Mucosa of stomach (tissue), 1 donor: ENCODE results near the gene CYTH2.

Experiments used
- H3K27me3 ChIP-seq: one replicate; pipeline ENCODE4 v1.7.0; 2013; ENCODE audit warnings: mild to moderate bottlenecking, low read length; ENCODE audit not compliant: control insufficient read depth, insufficient read depth
- H3K36me3 ChIP-seq: one replicate; pipeline ENCODE4 v1.7.0; 2013; ENCODE audit warnings: low read length; ENCODE audit not compliant: control insufficient read depth, insufficient read depth
- H3K4me1 ChIP-seq: one replicate; pipeline ENCODE4 v1.7.0; 2013; ENCODE audit warnings: mild to moderate bottlenecking, low read length; ENCODE audit not compliant: control insufficient read depth, insufficient read depth
- H3K4me3 ChIP-seq: one replicate; pipeline ENCODE4 v1.7.0; 2013; ENCODE audit warnings: low read length
- H3K9ac ChIP-seq: one replicate; pipeline ENCODE4 v1.7.0; 2013; ENCODE audit warnings: mild to moderate bottlenecking, low read length, moderate library complexity
- H3K9me3 ChIP-seq: one replicate; pipeline ENCODE4 v1.7.0; 2013; ENCODE audit warnings: mild to moderate bottlenecking, low read length, moderate library complexity; ENCODE audit not compliant: control insufficient read depth
- donor health status: Pancreatic carcinoma.

CYTH2 gene, protein sequence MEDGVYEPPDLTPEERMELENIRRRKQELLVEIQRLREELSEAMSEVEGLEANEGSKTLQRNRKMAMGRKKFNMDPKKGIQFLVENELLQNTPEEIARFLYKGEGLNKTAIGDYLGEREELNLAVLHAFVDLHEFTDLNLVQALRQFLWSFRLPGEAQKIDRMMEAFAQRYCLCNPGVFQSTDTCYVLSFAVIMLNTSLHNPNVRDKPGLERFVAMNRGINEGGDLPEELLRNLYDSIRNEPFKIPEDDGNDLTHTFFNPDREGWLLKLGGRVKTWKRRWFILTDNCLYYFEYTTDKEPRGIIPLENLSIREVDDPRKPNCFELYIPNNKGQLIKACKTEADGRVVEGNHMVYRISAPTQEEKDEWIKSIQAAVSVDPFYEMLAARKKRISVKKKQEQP

DNA sequence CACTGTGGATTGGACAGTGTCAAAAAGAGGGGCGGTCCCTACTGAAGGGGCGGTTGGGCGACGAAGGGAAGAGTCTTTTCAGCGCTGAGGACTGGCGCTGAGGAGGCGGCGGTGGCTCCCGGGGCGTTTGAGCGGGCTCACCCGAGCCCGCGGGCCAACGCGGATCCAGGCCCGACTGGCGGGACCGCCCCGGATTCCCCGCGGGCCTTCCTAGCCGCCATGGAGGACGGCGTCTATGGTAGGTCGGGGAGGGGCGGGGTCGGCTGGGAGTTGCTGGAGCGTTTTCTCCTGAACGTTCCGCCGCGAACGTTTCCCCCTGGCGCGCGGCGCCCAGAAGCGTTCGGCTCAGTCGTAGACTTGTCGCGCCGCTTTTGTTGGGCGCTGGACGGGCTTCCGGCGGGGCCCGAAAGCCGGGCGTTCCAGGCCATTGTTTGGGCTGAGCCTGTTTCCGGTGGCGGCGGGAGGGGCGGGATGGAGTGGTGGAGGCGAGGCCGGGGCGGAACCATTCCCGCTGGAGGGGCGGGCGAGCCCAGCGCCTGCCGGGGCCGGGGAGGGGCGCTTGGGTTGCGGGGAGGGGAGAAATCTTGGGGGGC lies at the start of gene CYTH2:
CYTH2 (plus strand) TSS at position 81 of the 593 bp plus-strand sequence; CDS start at position 220, 139 bp downstream.
- Histone ChIP-seq H3K4me3 (peak within 1 kb of the TSS; percentile 80), H3K36me3 (peaks cover 27% of the 10 kb centered on the region), H3K27me3 (no peaks in the 10 kb centered on the region), H3K9ac (peak within 1 kb of the TSS; percentile 93), H3K9me3 (no peaks in the 10 kb centered on the region), H3K4me1 (peaks cover 15% of the 10 kb centered on the region)

DNA sequence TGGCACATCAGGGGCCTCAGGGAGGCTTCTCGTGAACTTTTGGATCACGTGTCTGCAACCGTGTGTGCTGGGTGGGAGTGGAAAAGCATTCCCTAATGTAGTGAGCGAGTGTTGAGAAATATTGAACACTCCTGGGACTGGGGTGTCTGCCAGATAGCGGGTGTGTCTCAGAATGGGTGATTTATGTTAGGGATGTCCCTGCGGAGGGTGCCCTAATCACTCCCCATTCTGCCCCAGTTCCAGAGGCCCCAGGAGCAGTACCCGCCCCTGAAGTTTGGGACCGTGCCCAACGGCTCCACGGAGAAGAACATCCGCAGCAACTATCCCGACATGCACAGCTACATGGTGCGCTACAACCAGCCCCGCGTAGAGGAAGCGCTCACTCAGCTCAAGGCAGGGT lies 47.6 kb upstream of the CYTH2 start:
- no peak overlapping the region for H3K9ac ChIP-seq
- no peaks in the 10 kb centered on the region for H3K36me3 ChIP-seq
- H3K27me3 ChIP-seq: peaks cover 3% of the 10 kb centered on the region
- H3K4me1 ChIP-seq: no peaks in the 10 kb centered on the region
- no peak overlapping the region for H3K4me3 ChIP-seq
- no peaks in the 10 kb centered on the region for H3K9me3 ChIP-seq

DNA sequence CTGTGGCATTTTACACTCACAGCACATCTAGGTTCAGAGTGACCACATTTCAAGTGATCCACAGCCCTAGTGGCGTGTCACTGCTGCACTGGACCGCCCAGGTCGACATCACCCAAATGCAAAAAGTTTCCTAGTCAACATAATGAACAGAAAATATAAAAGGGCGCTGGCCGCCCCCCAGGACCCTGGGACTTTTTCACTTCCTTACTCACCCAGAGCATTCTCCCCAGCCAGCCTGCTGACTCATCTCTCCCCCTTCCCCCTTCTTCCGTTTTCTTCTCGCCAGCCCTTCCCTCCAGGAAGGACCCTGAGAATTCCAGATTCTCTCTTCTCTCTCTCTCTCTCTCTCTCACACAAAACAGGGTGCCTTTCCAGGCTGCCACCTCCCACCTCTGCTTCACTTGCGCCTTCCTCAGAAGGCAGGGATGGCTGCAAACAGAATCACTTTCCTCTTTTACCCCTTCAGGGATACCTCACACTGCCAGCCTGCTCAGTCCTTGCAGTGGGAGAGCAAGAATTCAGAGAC lies 44.4 kb upstream of the CYTH2 start:
- no peaks in the 10 kb centered on the region for H3K4me1 ChIP-seq
- no peak overlapping the region for H3K9ac ChIP-seq
- peaks cover 3% of the 10 kb centered on the region for H3K27me3 ChIP-seq
- H3K4me3 ChIP-seq: no peak overlapping the region
- no peaks in the 10 kb centered on the region for H3K36me3 ChIP-seq
- H3K9me3 ChIP-seq: no peaks in the 10 kb centered on the region

DNA sequence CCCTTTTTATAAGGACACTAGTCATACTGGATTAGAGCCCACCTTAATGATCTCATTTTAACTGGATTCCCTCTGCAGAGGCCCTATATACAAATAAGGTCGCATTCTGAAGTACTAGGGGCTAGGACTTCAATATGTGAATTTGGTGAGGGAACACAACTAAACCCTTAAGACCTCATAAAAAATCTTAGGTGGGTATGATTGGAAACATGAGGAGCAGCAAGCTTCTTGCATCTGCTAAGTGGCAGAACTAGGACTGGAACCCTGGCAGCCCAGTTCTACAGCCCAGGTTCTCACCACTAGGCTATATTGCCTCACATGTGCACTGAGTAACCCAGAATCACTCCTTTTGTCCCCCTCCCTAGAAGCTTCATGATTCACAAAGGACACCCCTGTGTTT lies 40.5 kb upstream of the CYTH2 start:
- H3K9me3 ChIP-seq: no peaks in the 10 kb centered on the region
- H3K4me3 ChIP-seq: no peak overlapping the region
- H3K4me1 ChIP-seq: no peaks in the 10 kb centered on the region
- H3K36me3 ChIP-seq: no peaks in the 10 kb centered on the region
- H3K27me3 ChIP-seq: no peaks in the 10 kb centered on the region
- H3K9ac ChIP-seq: no peak overlapping the region

DNA sequence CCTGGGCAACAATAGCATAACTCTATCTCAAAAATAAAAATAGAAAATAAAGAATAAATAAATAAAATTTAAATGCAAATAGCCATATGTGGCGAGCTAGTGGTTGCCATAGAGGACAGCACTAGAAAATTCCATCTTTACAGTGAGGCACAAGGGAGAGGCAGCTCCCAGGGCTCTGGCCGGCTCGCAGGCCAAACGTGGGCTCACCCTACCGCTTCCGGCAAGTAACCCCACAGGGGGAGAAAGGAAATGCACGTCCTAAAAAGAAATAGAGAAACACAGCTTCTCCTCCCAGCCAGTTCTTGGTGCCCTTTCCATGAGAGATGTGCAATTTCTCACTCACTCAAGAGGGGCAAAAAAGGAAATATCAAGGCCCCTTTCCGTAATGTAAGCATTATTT lies 35.8 kb upstream of the CYTH2 start:
- no peaks in the 10 kb centered on the region for H3K4me1 ChIP-seq
- no peak overlapping the region for H3K4me3 ChIP-seq
- no peaks in the 10 kb centered on the region for H3K9me3 ChIP-seq
- H3K27me3 ChIP-seq: peaks cover 9% of the 10 kb centered on the region
- no peak overlapping the region for H3K9ac ChIP-seq
- no peaks in the 10 kb centered on the region for H3K36me3 ChIP-seq

DNA sequence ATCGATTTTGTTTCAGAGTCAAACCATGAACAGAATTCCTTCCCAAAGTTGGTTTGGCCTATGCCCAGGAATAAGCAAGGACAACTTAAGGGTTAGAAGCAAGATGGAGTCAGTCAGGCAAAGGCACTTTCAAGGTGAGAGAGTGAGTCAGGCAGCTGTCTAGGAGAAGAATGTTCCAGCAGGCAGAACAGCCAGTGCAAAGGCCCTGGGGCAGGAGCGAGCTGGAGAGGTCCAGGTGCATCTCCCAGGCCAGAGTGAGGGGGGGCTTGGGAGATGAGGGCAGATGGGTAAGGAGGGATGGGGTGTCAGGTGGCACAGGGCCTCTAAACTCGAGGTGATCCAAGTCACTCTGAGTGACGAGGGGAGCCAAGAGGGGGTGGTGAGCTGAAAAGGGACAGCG lies 32.6 kb upstream of the CYTH2 start:
- no peaks in the 10 kb centered on the region for H3K9me3 ChIP-seq
- H3K4me3 ChIP-seq: no peak overlapping the region
- no peak overlapping the region for H3K9ac ChIP-seq
- H3K36me3 ChIP-seq: no peaks in the 10 kb centered on the region
- peaks cover 17% of the 10 kb centered on the region for H3K27me3 ChIP-seq
- no peaks in the 10 kb centered on the region for H3K4me1 ChIP-seq

DNA sequence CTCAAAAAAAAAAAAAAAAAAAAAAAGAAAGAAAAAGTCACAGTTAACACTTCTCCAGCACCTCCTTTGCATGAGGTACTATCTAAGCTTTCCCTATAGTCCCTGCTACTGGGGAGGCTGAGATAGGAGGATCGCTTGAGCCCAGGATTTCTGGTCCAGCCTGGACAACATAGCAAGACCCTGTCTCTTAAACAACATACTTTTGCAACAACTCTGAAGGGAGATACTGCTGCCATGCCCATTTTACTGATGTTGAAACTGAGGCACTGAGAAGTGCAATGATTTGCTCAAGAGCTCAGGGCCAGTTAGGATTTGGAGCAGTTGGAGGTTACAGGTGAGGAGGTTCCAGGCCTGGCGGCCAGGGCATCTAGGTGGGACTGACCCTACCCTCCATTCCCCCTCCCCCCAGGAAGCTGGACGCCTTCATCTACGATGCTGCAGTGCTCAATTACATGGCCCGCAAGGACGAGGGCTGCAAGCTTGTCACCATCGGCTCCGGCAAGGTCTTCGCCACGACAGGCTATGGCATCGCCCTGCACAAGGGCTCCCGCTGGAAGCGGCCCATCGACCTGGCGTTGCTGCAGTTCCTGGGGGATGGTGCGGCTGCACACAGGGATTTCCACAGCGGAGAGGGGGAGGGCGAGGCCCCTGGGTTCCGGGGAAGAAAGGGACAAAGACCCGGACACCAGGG lies 27.7 kb upstream of the CYTH2 start:
- peaks cover 19% of the 10 kb centered on the region for H3K4me1 ChIP-seq
- no peaks in the 10 kb centered on the region for H3K36me3 ChIP-seq
- no peak overlapping the region for H3K4me3 ChIP-seq
- no peaks in the 10 kb centered on the region for H3K9me3 ChIP-seq
- no peak overlapping the region for H3K9ac ChIP-seq
- peaks cover 34% of the 10 kb centered on the region for H3K27me3 ChIP-seq

DNA sequence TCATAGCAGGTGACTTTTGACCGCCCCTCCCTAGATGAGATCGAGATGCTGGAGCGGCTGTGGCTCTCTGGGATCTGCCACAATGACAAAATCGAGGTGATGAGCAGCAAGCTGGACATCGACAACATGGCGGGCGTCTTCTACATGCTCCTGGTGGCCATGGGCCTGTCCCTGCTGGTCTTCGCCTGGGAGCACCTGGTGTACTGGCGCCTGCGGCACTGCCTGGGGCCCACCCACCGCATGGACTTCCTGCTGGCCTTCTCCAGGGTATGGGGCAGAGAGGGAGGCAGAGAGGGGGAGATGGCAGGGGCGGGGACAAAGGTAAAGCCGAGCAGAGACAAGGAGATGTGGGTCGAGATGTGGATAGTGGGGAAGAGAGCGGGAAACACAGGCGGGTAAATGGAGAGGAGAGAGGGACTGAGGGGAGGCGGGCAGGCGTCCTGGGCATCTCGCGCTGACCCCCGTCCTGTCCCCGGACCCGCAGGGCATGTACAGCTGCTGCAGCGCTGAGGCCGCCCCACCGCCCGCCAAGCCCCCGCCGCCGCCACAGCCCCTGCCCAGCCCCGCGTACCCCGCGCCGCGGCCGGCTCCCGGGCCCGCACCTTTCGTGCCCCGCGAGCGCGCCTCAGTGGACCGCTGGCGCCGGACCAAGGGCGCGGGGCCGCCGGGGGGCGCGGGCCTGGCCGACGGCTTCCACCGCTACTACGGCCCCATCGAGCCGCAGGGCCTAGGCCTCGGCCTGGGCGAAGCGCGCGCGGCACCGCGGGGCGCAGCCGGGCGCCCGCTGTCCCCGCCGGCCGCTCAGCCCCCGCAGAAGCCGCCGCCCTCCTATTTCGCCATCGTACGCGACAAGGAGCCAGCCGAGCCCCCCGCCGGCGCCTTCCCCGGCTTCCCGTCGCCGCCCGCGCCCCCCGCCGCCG lies 26.8 kb upstream of the CYTH2 start:
- Histone ChIP-seq H3K36me3 (no peaks in the 10 kb centered on the region), H3K4me1 (peaks cover 22% of the 10 kb centered on the region), H3K9ac (no peak overlapping the region), H3K4me3 (no peak overlapping the region), H3K27me3 (peaks cover 29% of the 10 kb centered on the region), H3K9me3 (no peaks in the 10 kb centered on the region)

DNA sequence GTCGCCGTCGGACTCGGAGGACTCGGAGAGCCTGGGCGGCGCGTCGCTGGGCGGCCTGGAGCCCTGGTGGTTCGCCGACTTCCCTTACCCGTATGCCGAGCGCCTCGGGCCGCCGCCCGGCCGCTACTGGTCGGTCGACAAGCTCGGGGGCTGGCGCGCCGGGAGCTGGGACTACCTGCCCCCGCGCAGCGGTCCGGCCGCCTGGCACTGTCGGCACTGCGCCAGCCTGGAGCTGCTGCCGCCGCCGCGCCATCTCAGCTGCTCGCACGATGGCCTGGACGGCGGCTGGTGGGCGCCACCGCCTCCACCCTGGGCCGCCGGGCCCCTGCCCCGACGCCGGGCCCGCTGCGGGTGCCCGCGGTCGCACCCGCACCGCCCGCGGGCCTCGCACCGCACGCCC lies 25.9 kb upstream of the CYTH2 start:
- no peaks in the 10 kb centered on the region for H3K36me3 ChIP-seq
- H3K27me3 ChIP-seq: peaks cover 29% of the 10 kb centered on the region
- no peaks in the 10 kb centered on the region for H3K9me3 ChIP-seq
- H3K4me3 ChIP-seq: no peak overlapping the region
- H3K9ac ChIP-seq: no peak overlapping the region
- H3K4me1 ChIP-seq: peaks cover 22% of the 10 kb centered on the region

DNA sequence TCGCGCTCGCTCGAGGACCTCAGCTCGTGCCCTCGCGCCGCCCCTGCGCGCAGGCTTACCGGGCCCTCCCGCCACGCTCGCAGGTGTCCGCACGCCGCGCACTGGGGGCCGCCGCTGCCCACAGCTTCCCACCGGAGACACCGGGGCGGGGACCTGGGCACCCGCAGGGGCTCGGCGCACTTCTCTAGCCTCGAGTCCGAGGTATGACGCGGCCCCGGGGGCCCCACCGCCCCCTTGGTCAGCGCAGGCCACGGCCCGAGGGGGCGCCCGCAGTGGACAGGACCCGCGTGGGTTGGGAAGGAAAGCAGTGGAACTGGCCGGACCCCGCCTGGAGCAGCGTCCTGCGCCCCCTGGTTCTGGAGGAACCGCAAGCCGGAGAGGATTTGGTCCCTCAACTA lies 25.4 kb upstream of the CYTH2 start:
- Histone ChIP-seq H3K9me3 (no peaks in the 10 kb centered on the region), H3K27me3 (peaks cover 29% of the 10 kb centered on the region), H3K9ac (no peak overlapping the region), H3K36me3 (no peaks in the 10 kb centered on the region), H3K4me3 (no peak overlapping the region), H3K4me1 (peaks cover 22% of the 10 kb centered on the region)

DNA sequence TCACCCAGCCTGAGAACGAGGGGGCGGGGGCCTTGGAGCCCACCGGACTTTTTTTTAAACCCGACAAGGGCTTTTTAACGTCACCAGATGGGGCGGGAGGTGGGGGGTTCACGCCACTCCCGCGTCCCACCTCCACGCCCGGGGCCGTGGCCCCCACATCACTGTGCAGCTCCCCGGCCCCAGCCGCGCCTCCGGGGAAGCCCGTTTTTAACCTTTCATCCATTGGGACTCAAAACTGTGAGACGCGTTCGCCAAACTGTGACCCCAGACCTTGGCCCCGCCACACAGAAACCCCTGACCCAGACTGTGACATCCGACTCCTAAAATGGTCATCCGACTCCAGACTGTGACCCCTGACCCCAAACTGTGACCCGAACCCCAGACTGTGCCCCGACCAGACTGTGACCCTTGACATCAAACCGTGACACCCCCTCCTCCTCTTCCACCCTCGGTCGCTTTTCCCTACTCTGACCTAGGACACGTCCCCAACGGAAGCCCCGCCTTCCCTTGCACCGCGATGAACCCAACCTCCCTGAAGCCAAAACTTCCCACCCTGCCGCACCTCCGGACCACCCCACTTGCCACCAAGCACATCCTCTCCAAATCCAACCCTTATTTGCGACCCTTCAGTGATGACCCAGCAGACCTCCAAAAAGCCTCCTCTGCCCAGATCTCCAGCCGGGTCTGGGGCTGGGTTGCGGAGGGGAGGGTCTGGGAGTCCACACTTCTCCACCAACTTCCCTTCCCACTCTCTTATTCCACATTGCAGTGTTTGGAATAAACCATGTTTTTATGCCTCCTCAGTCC lies 24.8 kb upstream of the CYTH2 start:
- no peak overlapping the region for H3K9ac ChIP-seq
- no peaks in the 10 kb centered on the region for H3K36me3 ChIP-seq
- H3K9me3 ChIP-seq: no peaks in the 10 kb centered on the region
- H3K4me1 ChIP-seq: peaks cover 22% of the 10 kb centered on the region
- peaks cover 29% of the 10 kb centered on the region for H3K27me3 ChIP-seq
- H3K4me3 ChIP-seq: no peak overlapping the region
